ENCODE data around the gene TOX2.

TOX2 gene

GRCh38 chr20:43941476-43942200 lies 27.0 kb downstream of the TOX2 start:
- no peak for DNase-seq

GRCh38 chr20:43942201-43942590 lies 27.5 kb downstream of the TOX2 start:
- no peak for DNase-seq

GRCh38 chr20:43942667-43943285 lies 28.1 kb downstream of the TOX2 start:
- DNase-seq = peak in 4 of 6 experiments; percentile 9 to 49 (median 37)

- DNase-seq = no peak
These were observed 29.1 kb downstream of the TOX2 start for GRCh38 chr20:43943725-43944124.

GRCh38 chr20:43944653-43945235 lies 30.1 kb downstream of the TOX2 start:
- no peak for DNase-seq

GRCh38 chr20:43945391-43946205 lies 30.9 kb downstream of the TOX2 start:
- DNase-seq = no peak

- no peak for DNase-seq
These were observed 31.5 kb downstream of the TOX2 start for GRCh38 chr20:43946206-43946491.

GRCh38 chr20:43946659-43947315 lies 32.1 kb downstream of the TOX2 start:
- DNase-seq = no peak

- no peak for DNase-seq
These were observed 32.7 kb downstream of the TOX2 start for GRCh38 chr20:43947316-43947710.

GRCh38 chr20:43948455-43948854 lies 33.8 kb downstream of the TOX2 start:
- DNase-seq = no peak

- no peak for DNase-seq
These were observed 34.6 kb downstream of the TOX2 start for GRCh38 chr20:43949248-43949647.

GRCh38 chr20:43949741-43950618 lies 35.3 kb downstream of the TOX2 start:
- DNase-seq = peak; percentile 27 to 69 (median 50)

GRCh38 chr20:43953919-43954592 lies 39.4 kb downstream of the TOX2 start:
- no peak for DNase-seq

- DNase-seq = no peak
These were observed 40.0 kb downstream of the TOX2 start for GRCh38 chr20:43954704-43955061.

- DNase-seq = peak in 3 of 6 experiments; percentile 6 to 16 (median 7)
These were observed 40.6 kb downstream of the TOX2 start for GRCh38 chr20:43955062-43955749.

GRCh38 chr20:43955750-43956191 lies 41.1 kb downstream of the TOX2 start:
- no peak for DNase-seq

GRCh38 chr20:43957392-43957791 lies 42.7 kb downstream of the TOX2 start:
- no peak for DNase-seq

GRCh38 chr20:43958626-43959025 lies 44.0 kb downstream of the TOX2 start:
- DNase-seq = no peak

- DNase-seq = peak; percentile 15 to 71 (median 41)
These were observed 44.6 kb downstream of the TOX2 start for GRCh38 chr20:43959079-43959919.

GRCh38 chr20:43959920-43960227 lies 45.2 kb downstream of the TOX2 start:
- DNase-seq = peak in 1 of 6 experiments; percentile 41

Measured in stimulated activated naive CD4-positive, alpha-beta T cell (primary cell).